Natural killer cell (primary cell): ENCODE data around the gene FAM186B. TPM values are rescaled to one million over a fixed set of nuclear protein-coding genes. Genes with fewer than 3 reads are reported as not detected.

Experiments used
- ATAC-seq, 3 donors: fragments of 150-1000 bp in 2 of 3; fragments of 200-7000 bp in 1 of 3; cut with Tn5 transposase; 1 replicate in 1 of 3; 2 replicates in 2 of 3; pipeline ENCODE4 v1.10.0; 2021; ENCODE audit warnings: mild to moderate bottlenecking in 2 of 3, moderate library complexity in 2 of 3
- DNase-seq, 2 donors: peaks; one replicate each; pipeline versions ENCODE4 v3.0.0 to v3.0.0-alpha.2; 2013 to 2021; ENCODE audit warnings: mixed read lengths in 1 of 2
- H3K27ac ChIP-seq: one replicate; pipeline ENCODE4 v1.5.1; 2013; ENCODE audit warnings: mild to moderate bottlenecking, low read length
- H3K27me3 ChIP-seq: one replicate; pipeline ENCODE4 v1.6.1; 2013; ENCODE audit warnings: low read length; ENCODE audit not compliant: control insufficient read depth, insufficient read depth
- H3K36me3 ChIP-seq: one replicate; pipeline ENCODE4 v1.6.1; 2013; ENCODE audit warnings: low read length; ENCODE audit not compliant: control insufficient read depth, insufficient read depth
- H3K4me1 ChIP-seq: one replicate; pipeline ENCODE4 v1.6.1; 2013; ENCODE audit warnings: low read length; ENCODE audit not compliant: control insufficient read depth, insufficient read depth
- H3K4me3 ChIP-seq: one replicate; pipeline ENCODE4 v1.5.1; 2013; ENCODE audit warnings: low read length
- H3K9me3 ChIP-seq: one replicate; pipeline ENCODE4 v1.6.1; 2013; ENCODE audit warnings: low read length; ENCODE audit not compliant: control insufficient read depth, insufficient read depth
- H3K27ac Mint-ChIP-seq, 2 donors: one replicate each; pipeline ENCODE4 v1.8.0; 2022; ENCODE audit warnings: mild to moderate bottlenecking in 2 of 2, mixed read lengths in 2 of 2, moderate library complexity in 1 of 2
- H3K27me3 Mint-ChIP-seq, 2 donors: one replicate each; pipeline ENCODE4 v1.8.0; 2022; ENCODE audit warnings: low read depth in 2 of 2, mixed read lengths in 2 of 2
- H3K36me3 Mint-ChIP-seq: one replicate; pipeline ENCODE4 v1.8.0; 2022; ENCODE audit warnings: mixed read lengths
- H3K4me1 Mint-ChIP-seq, 2 donors: one replicate each; pipeline ENCODE4 v1.8.0; 2022; ENCODE audit warnings: mixed read lengths in 2 of 2
- H3K4me3 Mint-ChIP-seq: one replicate; pipeline ENCODE4 v1.8.0; 2022; ENCODE audit warnings: mild to moderate bottlenecking, moderate library complexity, mixed read lengths
- H3K9me3 Mint-ChIP-seq, 2 donors: one replicate each; pipeline ENCODE4 v1.8.0; 2022; ENCODE audit warnings: mixed read lengths in 2 of 2
- WGBS: methylation state at CpG from one replicate; pipeline ENCODE4 v1.1.7; 2013; ENCODE audit warnings: missing lambda C conversion rate; ENCODE audit not compliant: insufficient coverage; 5-methylcytosine and 5-hydroxymethylcytosine counted together
- intact Hi-C: fragments of 100-400 bp; cut with micrococcal nuclease; formaldehyde crosslinking; loops from one replicate; pipeline ENCODE4 v1.14.2; 2022
- total RNA-seq, 4 donors: library from RNA; stranded (reverse); fragments of 120-200 nt in 1 of 4; gene quantifications; one replicate each; pipeline versions ENCODE4 v1.2.3 to v1.2.4, GENCODE V29; 2013 to 2022
- TF ChIP-seq, protein P1 (sequence below): fragments of 200-600 bp; IDR thresholded peaks from one replicate; pipeline ENCODE4 v1.8.0; 2022; ENCODE audit warnings: antibody characterized with exemption

The FAM186B gene
- total RNA-seq, 3 donors from 2014 or later (not counting 1 experiment from before 2014, with no cell fraction given) = 0.56 to 0.85 (median 0.77) TPM

DNA sequence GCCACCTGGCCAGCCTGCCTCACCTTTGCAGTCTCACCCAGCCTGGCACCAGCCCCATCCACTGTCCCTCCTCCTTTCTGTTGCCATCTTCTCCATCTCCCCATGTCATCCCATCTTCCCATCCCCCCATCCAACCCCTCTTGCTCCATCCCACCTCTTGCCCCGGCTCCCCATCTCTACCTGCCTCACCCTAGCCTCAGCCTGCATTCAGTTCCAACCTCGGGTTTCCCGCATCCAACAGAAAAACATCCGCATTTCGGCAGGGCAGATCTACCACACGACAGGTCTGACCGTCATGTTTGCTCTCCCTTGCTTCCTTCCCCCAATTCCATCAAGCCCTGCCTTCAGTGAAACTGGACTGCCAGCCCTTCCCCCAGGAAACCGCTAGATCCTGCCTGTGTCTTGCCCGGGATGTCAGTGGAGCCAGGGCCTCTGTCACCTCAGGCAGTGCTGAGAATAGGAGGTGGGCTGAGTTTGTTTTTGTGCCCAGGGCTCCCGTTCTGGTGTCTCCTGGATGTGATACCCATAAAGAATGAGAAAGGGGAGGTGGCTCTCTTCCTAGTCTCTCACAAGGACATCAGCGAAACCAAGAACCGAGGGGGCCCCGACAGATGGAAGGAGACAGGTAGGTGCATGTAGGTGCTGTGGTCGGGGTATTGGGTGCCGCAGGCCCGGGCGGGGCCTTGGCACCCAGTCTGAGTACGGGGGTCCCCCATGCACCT, 64.1 kb downstream of the FAM186B start:
- no peak for DNase-seq
- Mint-ChIP-seq H3K9me3 (no peaks in the 10 kb centered on the region), H3K4me1 (peaks cover 0 to 21% of the 10 kb centered on the region in 2 donors), H3K27me3 (peaks cover 25 to 35% of the 10 kb centered on the region in 2 donors), H3K36me3 (no peaks in the 10 kb centered on the region), H3K27ac (no peak overlapping the region), H3K4me3 (no peak overlapping the region)
- TF ChIP-seq, protein P1, sequence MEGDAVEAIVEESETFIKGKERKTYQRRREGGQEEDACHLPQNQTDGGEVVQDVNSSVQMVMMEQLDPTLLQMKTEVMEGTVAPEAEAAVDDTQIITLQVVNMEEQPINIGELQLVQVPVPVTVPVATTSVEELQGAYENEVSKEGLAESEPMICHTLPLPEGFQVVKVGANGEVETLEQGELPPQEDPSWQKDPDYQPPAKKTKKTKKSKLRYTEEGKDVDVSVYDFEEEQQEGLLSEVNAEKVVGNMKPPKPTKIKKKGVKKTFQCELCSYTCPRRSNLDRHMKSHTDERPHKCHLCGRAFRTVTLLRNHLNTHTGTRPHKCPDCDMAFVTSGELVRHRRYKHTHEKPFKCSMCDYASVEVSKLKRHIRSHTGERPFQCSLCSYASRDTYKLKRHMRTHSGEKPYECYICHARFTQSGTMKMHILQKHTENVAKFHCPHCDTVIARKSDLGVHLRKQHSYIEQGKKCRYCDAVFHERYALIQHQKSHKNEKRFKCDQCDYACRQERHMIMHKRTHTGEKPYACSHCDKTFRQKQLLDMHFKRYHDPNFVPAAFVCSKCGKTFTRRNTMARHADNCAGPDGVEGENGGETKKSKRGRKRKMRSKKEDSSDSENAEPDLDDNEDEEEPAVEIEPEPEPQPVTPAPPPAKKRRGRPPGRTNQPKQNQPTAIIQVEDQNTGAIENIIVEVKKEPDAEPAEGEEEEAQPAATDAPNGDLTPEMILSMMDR = no peak
- peaks cover 26% of the 10 kb centered on the region for H3K27me3 ChIP-seq
- ATAC-seq = no peak
- no peak overlapping the region for H3K27ac ChIP-seq
- 93% methylated on average over 18 of the region's 18 CpGs for WGBS
- H3K36me3 ChIP-seq = no peaks in the 10 kb centered on the region
- intact Hi-C loops = no loop called here
- H3K4me1 ChIP-seq = peaks cover 20% of the 10 kb centered on the region
- H3K4me3 ChIP-seq = no peak overlapping the region
- H3K9me3 ChIP-seq = no peaks in the 10 kb centered on the region

DNA sequence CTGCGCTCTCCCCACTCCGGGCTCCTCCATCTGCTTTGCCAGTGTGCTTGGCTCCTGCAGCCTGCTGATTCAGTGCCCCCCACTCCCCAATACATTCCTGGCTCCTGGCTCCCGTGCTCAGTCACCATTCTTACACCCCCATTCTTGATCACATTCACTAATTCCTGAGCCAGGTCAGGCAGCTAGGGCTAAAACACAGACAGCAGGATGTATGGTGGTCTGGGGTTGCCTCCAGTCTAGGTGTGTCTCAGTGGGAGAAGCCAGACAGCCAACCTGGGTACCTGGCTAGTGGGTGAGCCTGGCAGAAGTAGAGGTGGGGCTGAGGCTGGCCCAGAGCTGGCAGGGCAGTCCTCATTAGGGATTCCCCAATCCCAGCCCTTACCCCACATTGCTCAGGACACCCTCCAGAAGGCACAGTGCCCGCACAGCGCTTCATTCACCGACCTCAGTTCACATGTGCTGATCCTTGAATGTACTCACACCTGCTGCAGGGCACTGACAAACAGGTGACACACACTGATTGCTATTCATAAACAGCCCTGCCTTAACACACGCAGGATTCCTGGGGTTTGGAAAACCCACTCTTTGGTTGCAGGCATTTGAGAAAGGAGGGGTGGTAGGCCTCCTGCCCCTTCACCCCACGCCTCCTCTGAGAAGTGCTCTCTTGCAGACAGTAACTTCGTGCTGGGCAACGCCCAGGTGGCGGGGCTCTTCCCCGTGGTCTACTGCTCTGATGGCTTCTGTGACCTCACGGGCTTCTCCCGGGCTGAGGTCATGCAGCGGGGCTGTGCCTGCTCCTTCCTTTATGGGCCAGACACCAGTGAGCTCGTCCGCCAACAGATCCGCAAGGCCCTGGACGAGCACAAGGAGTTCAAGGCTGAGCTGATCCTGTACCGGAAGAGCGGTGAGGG, 65.0 kb downstream of the FAM186B start:
- Mint-ChIP-seq H3K4me1 (peaks cover 0 to 21% of the 10 kb centered on the region in 2 donors), H3K9me3 (no peaks in the 10 kb centered on the region), H3K27me3 (peaks cover 19 to 31% of the 10 kb centered on the region in 2 donors), H3K27ac (peak overlapping the region in 1 of 2 donors; percentile 28), H3K4me3 (peak overlapping the region; percentile 72), H3K36me3 (no peaks in the 10 kb centered on the region)
- 84% methylated on average over 21 of the region's 21 CpGs for WGBS
- Histone ChIP-seq H3K27ac (no peak overlapping the region), H3K4me3 (no peak overlapping the region), H3K36me3 (no peaks in the 10 kb centered on the region), H3K9me3 (no peaks in the 10 kb centered on the region), H3K4me1 (peaks cover 20% of the 10 kb centered on the region), H3K27me3 (peaks cover 24% of the 10 kb centered on the region)
- ATAC-seq (no peak), DNase-seq (no peak)
- TF ChIP-seq, protein P1 = no peak
- intact Hi-C loops = no loop called here

DNA sequence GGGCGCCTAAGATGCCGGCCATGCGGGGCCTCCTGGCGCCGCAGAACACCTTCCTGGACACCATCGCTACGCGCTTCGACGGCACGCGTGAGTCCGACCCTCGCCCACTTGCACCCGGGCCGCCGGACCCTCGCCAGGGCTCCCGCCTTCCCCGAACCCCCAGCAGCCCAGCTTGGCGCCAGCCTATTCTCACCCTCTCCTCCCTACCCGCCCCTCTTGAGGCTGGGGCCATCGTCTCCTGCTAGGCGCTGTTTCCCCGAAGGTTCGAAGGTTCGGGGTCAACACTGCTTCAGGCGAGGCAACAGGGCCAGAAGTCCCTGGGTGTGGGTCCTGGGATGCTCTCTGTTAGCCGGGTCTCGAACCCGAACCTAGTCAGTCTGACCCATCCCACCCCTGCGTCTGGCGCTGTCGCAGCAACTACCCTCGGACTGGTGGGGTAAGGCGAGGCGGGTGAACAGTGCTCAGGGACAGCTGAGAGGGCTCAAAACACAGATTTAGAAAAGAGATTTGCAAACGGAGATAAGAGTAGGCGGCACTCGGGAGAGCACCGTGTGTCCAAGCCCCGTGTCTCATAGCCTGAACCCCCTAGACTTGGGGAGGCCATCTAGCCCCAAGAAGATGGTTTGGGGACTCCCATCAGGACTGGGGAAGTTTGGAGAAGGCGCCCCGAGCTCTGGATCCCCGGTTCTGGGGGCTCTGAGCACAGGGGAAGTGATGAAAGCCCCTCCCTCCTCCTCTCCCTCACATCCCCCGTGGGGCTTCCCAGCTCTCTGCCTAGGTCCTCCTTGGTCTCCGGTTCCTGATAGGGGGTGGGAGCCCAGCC, 65.8 kb downstream of the FAM186B start:
- DNase-seq (peak in 1 of 2 donors; percentile 28), ATAC-seq (no peak)
- Mint-ChIP-seq H3K27ac (peak overlapping the region in 1 of 2 donors; percentile 28), H3K27me3 (peaks cover 19 to 29% of the 10 kb centered on the region in 2 donors), H3K36me3 (no peaks in the 10 kb centered on the region), H3K4me3 (peak overlapping the region; percentile 72), H3K9me3 (no peaks in the 10 kb centered on the region), H3K4me1 (peaks cover 0 to 16% of the 10 kb centered on the region in 2 donors)
- TF ChIP-seq, protein P1 = no peak
- WGBS = 19% methylated on average over 46 of the region's 47 CpGs
- Histone ChIP-seq H3K36me3 (no peaks in the 10 kb centered on the region), H3K9me3 (no peaks in the 10 kb centered on the region), H3K27ac (no peak overlapping the region), H3K27me3 (peaks cover 24% of the 10 kb centered on the region), H3K4me3 (no peak overlapping the region), H3K4me1 (peaks cover 20% of the 10 kb centered on the region)
- intact Hi-C loops = no loop called here
